ENCODE data around the gene HOXA5.

The HOXA5 gene

DNA sequence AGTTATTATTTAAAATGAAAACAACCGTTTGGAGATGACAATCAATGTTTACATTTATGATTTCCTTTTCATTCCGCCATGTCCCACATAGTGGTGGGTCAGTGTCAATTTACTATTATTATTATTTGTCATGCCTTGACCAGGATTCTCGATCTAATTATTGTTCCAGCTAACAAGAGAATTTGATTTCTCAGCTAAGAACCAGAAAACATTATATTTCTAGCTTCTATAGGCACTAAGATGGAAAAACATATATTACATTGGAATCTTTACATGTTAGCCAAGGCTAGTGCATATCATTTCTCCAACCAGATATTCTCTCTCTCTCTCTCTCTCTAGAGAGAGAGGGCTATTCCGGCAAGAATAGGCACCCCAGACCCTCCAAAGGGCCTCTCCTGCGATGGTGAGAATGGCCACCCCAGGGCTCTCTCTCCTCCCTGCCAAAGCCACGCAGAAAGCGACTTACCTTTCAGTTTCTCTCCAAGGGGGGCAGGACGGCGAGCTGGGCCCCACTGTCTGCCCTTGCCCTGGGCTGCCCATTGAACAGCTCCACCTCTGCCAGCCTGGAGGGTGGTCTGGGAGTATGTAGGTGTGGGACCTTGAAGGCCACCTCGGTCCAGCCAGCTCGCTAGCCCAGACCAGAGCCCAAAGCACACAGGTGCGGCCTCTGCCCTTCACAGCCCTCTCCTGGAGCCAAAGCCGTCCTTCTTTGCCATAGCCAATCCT is 6.5 kb upstream of the HOXA5 start:
- H3K4me3 Mint-ChIP-seq, result peak overlapping the region; percentile 95 to 98 (median 96)
- peaks cover 61% of the 10 kb centered on the region for H3K4me1 Mint-ChIP-seq

DNA sequence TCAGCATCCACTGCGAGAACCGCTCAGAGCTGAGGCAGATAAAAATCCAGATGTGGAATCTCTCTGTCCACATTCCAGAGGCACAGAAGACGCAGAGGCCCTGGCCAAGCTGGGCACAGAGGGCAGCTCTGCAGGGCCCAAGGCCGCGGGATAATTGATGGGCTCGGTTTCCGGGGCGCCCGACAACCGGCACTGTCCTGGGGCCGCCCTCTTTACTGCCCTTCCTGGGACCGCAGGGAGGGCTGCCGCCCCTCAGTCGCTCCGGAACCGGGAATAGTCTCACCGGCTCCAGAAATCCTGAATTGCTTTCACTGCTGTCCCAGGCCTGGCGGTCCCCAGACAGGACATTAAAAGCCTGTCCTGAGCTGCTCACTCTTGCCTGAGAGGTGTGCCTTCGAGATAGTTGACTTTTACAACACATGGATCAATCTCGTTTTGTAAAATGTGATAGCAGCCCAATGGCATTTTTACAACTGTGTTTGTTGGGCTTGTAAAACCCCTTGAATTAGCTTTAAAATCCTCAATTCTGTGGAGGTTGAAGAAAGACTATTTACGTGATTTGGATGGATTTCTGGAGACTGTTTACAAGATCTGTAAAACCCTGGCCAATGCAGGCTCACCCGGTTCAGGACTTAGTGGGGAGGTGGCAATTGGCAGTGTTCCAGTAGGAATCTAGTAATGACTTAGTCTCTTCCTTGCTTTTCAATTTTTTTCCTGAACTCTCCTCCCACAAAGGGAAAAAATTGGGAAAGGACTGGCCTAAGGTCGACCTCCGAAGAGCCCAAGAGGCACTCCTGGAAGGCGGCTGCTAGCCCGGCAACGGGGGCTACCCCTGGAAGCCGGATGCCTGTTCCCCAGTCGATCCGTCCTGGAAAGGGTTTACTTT is 5.5 kb upstream of the HOXA5 start:
- Mint-ChIP-seq H3K27ac (peak overlapping the region; percentile 97 to 100 (median 99)), H3K4me1 (peaks cover 60% of the 10 kb centered on the region), H3K4me3 (peak overlapping the region; percentile 95 to 98 (median 96)), H3K27me3 (ENCODE audit: low read depth) (no peaks in the 10 kb centered on the region), H3K9me3 (no peaks in the 10 kb centered on the region), H3K36me3 (ENCODE audit: low read depth) (peaks cover 68% of the 10 kb centered on the region)
- TF ChIP-seq, protein P1, sequence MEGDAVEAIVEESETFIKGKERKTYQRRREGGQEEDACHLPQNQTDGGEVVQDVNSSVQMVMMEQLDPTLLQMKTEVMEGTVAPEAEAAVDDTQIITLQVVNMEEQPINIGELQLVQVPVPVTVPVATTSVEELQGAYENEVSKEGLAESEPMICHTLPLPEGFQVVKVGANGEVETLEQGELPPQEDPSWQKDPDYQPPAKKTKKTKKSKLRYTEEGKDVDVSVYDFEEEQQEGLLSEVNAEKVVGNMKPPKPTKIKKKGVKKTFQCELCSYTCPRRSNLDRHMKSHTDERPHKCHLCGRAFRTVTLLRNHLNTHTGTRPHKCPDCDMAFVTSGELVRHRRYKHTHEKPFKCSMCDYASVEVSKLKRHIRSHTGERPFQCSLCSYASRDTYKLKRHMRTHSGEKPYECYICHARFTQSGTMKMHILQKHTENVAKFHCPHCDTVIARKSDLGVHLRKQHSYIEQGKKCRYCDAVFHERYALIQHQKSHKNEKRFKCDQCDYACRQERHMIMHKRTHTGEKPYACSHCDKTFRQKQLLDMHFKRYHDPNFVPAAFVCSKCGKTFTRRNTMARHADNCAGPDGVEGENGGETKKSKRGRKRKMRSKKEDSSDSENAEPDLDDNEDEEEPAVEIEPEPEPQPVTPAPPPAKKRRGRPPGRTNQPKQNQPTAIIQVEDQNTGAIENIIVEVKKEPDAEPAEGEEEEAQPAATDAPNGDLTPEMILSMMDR (IDR thresholded peaks at IDR 0.05; ENCODE audit: unreplicated experiment in 3 of 3), result no peak

More for the DNA sequence above, 6.5 kb upstream of the HOXA5 start:
- H3K27me3 Mint-ChIP-seq (ENCODE audit: low read depth), result no peaks in the 10 kb centered on the region
- TF ChIP-seq, protein P1 (IDR thresholded peaks at IDR 0.05; ENCODE audit: unreplicated experiment in 3 of 3), result no peak
- H3K27ac Mint-ChIP-seq, result peak overlapping the region; percentile 97 to 100 (median 99)
- peaks cover 69% of the 10 kb centered on the region for H3K36me3 Mint-ChIP-seq (ENCODE audit: low read depth)
- H3K9me3 Mint-ChIP-seq, result no peaks in the 10 kb centered on the region

DNA sequence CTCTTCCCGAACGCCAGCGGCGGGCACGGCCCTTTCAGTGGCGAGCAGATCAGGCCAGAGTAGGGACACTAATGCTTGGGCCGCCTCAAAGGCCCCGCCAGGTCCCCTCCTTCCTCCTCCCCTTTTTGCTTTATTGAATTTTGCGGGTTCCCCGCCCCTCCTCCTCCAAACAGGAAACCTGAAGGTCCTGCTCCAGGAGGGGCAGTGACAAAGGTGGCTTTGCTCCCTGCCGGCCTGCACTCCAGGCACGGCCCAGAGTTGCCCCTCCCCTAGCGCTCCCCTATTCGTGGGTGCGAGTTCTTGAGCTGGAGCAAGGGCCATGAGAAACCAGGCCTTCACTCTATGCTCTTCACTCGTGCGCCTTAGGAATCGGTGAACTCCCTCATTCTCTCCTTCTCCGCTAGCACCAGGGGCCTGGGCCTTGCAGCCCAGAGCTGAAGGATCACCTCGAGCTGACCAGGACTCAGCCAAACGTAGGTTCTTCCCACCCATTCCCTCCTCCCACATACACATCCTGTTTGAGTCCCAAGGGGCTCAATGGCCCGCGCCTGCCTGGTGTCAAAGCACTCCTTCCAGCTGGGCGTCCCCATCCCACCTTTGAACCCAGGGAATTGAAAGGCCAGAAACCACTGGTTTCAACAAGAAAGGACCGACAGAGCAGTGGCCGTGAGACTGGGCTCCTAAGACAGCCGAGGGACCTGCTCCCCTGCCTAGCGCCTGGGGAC is 4.7 kb upstream of the HOXA5 start:
- TF ChIP-seq, protein P1 (IDR thresholded peaks at IDR 0.05; ENCODE audit: unreplicated experiment in 3 of 3), result no peak
- Mint-ChIP-seq H3K27ac (peak overlapping the region; percentile 97 to 100 (median 99)), H3K36me3 (ENCODE audit: low read depth) (peaks cover 71% of the 10 kb centered on the region), H3K4me1 (peaks cover 59% of the 10 kb centered on the region), H3K27me3 (ENCODE audit: low read depth) (no peaks in the 10 kb centered on the region), H3K9me3 (no peaks in the 10 kb centered on the region), H3K4me3 (peak overlapping the region; percentile 95 to 98 (median 96))

DNA sequence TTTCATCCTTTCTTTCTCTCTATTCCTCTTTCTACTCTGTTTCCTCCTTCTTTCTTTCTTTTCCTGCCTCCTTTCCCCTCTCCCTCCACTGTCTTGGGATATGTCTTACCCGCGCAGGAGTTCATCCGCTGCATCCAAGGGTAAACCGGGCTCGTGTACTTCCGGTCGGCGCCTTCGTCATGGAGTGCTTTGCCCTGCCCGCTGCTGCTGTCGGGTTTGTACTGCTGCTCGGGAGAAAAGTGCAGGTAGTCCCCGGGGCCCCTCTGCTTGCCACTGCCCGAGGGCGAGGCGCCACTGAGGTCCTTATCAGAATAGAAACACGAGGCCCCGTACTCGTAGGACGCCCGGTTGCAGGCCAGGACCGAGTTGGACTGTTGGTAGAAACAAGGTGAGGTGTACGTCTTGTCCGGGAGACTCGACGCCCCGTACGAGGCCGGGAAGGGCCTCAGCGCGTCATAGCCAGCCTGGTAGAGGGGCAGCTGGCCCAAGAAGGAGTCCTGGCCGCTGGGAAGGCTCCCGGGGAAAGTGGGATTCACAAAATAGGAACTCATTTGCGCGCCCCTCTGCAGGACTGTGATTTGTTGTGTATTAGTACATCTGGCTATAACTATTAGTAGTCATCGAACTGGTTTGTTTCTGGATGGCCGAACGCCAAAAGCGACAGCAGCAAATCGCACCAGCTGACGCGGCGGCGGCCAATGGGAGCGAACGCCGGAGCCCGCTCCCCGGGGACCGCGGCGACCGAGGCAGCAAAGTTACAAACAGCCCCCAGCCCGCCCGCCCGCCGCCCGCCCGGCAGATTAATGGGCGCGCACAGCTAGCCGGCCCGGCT is 3.9 kb upstream of the HOXA5 start, which contains the start of gene HOXA6:
TSS of gene HOXA6 (minus strand) at position 576 of the 832 bp plus-strand sequence. CDS start at position 551, 25 bp downstream.
- peak within 1 kb of the TSS; percentile 95 to 98 (median 96) for H3K4me3 Mint-ChIP-seq
- H3K27me3 Mint-ChIP-seq (ENCODE audit: low read depth), result peaks cover 3% of the 10 kb centered on the region
- H3K27ac Mint-ChIP-seq, result peak within 1 kb of the TSS; percentile 97 to 100 (median 99)
- peaks cover 77% of the 10 kb centered on the region for H3K36me3 Mint-ChIP-seq (ENCODE audit: low read depth)
- H3K4me1 Mint-ChIP-seq, result peaks cover 57% of the 10 kb centered on the region
- no peaks in the 10 kb centered on the region for H3K9me3 Mint-ChIP-seq
- TF ChIP-seq, protein P1 (IDR thresholded peaks at IDR 0.05; ENCODE audit: unreplicated experiment in 3 of 3), result no peak

Data from nephron (organoid).